Measurements from ENCODE around the gene OSBPL3. TPM values are rescaled to one million over a fixed set of nuclear protein-coding genes. Genes with fewer than 3 reads are reported as not detected.

Gene OSBPL3
- total RNA-seq, 2 experiments from 2014 or later = 44.6 to 45.7 TPM

DNA sequence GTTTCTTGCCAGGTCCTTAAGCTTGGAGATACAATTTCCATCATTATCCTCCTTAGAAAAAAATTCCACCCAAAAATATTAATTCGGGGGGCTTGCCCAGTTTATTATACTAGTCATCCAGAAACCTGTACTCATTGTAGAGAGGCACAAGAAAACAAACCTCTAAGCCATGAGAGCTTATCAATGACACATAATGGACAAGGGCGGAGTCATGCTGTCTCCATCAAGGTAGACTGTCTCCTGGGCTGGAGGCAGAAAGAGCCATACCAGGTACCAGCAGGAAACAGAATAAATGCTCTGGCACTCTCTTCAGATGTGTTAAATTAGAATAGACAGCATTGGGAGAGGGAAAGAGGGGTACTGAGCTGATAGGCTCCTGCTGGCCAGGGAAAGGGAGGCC lies 153.0 kb downstream of the OSBPL3 start:
- ChIA-PET CTCF (interaction anchor here (0.9 to 2.7 kb wide), 12 partner anchors 10 to 271 kb away, joined by 3 to 20 read pairs (median 4); partner anchors contain the start of gene OSBPL3), POLR2A (interaction anchor here (0.8 to 1.3 kb wide), 6 partner anchors 30 to 291 kb away, joined by 3 to 5 read pairs (median 4); partner anchors contain the start of gene OSBPL3)
- Mint-ChIP-seq H3K27ac (peak overlapping the region; percentile 68), H3K9me3 (no peaks in the 10 kb centered on the region), H3K36me3 (ENCODE audit: low read depth) (peaks cover 77% of the 10 kb centered on the region), H3K4me1 (ENCODE audit: low read depth) (peaks cover 62% of the 10 kb centered on the region), H3K27me3 (no peaks in the 10 kb centered on the region), H3K4me3 (no peak overlapping the region)
- peak; percentile 69 for ATAC-seq
- TF ChIP-seq, protein P1, sequence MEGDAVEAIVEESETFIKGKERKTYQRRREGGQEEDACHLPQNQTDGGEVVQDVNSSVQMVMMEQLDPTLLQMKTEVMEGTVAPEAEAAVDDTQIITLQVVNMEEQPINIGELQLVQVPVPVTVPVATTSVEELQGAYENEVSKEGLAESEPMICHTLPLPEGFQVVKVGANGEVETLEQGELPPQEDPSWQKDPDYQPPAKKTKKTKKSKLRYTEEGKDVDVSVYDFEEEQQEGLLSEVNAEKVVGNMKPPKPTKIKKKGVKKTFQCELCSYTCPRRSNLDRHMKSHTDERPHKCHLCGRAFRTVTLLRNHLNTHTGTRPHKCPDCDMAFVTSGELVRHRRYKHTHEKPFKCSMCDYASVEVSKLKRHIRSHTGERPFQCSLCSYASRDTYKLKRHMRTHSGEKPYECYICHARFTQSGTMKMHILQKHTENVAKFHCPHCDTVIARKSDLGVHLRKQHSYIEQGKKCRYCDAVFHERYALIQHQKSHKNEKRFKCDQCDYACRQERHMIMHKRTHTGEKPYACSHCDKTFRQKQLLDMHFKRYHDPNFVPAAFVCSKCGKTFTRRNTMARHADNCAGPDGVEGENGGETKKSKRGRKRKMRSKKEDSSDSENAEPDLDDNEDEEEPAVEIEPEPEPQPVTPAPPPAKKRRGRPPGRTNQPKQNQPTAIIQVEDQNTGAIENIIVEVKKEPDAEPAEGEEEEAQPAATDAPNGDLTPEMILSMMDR (IDR thresholded peaks at IDR 0.05) = no peak
- DNase-seq = peak; percentile 47
- intact Hi-C loops (cut with micrococcal nuclease) = no loop called here

- peak overlapping the region; percentile 68 for H3K27ac Mint-ChIP-seq
- peak; percentile 73 for ATAC-seq
- peaks cover 75% of the 10 kb centered on the region for H3K36me3 Mint-ChIP-seq (ENCODE audit: low read depth)
- H3K27me3 Mint-ChIP-seq = no peaks in the 10 kb centered on the region
- H3K4me1 Mint-ChIP-seq (ENCODE audit: low read depth) = peaks cover 64% of the 10 kb centered on the region
- H3K9me3 Mint-ChIP-seq = no peaks in the 10 kb centered on the region
- CTCF ChIA-PET = interaction anchor here (0.9 to 2.7 kb wide), 14 partner anchors 10 to 272 kb away, joined by 3 to 20 read pairs (median 4); partner anchors contain the start of gene OSBPL3
- intact Hi-C loops (cut with micrococcal nuclease) = no loop called here
- TF ChIP-seq, protein P1 (IDR thresholded peaks at IDR 0.05) = no peak
- DNase-seq = peak; percentile 50
- POLR2A ChIA-PET = interaction anchor here (0.8 to 1.3 kb wide), 6 partner anchors 30 to 291 kb away, joined by 3 to 5 read pairs (median 4); partner anchors contain the start of gene OSBPL3
- H3K4me3 Mint-ChIP-seq = no peak overlapping the region
Observed at GRCh38 chr7:24826662-24827020, 153.3 kb downstream of the OSBPL3 start.

GRCh38 chr7:24825931-24826661 lies 153.9 kb downstream of the OSBPL3 start:
- intact Hi-C loops (cut with micrococcal nuclease) = no loop called here
- CTCF ChIA-PET = interaction anchor here (0.7 to 2.7 kb wide), 14 partner anchors 11 to 272 kb away, joined by 3 to 20 read pairs (median 4); partner anchors contain the start of gene OSBPL3
- POLR2A ChIA-PET = interaction anchor here (1.2 kb wide), 2 partner anchors 40 to 292 kb away, joined by 4 to 5 read pairs; no protein-coding TSS in a partner anchor
- Mint-ChIP-seq H3K4me1 (ENCODE audit: low read depth) (peaks cover 64% of the 10 kb centered on the region), H3K36me3 (ENCODE audit: low read depth) (peaks cover 73% of the 10 kb centered on the region), H3K27me3 (no peaks in the 10 kb centered on the region), H3K27ac (peak overlapping the region; percentile 68), H3K9me3 (no peaks in the 10 kb centered on the region), H3K4me3 (no peak overlapping the region)
- peak; percentile 13 for DNase-seq
- TF ChIP-seq, protein P1 (IDR thresholded peaks at IDR 0.05) = no peak
- ATAC-seq = peak; percentile 17

GRCh38 chr7:24825381-24825794 lies 154.6 kb downstream of the OSBPL3 start:
- intact Hi-C loops (cut with micrococcal nuclease) = no loop called here
- Mint-ChIP-seq H3K27me3 (no peaks in the 10 kb centered on the region), H3K4me1 (ENCODE audit: low read depth) (peaks cover 64% of the 10 kb centered on the region), H3K36me3 (ENCODE audit: low read depth) (peaks cover 67% of the 10 kb centered on the region), H3K9me3 (no peaks in the 10 kb centered on the region), H3K27ac (no peak overlapping the region), H3K4me3 (no peak overlapping the region)
- ChIA-PET CTCF (interaction anchor here (1.0 to 2.7 kb wide), 7 partner anchors 13 to 268 kb away, joined by 3 to 20 read pairs (median 4); no protein-coding TSS in a partner anchor), POLR2A (no interaction called here)
- no peak for DNase-seq
- TF ChIP-seq, protein P1 (IDR thresholded peaks at IDR 0.05) = no peak
- no peak for ATAC-seq

DNA sequence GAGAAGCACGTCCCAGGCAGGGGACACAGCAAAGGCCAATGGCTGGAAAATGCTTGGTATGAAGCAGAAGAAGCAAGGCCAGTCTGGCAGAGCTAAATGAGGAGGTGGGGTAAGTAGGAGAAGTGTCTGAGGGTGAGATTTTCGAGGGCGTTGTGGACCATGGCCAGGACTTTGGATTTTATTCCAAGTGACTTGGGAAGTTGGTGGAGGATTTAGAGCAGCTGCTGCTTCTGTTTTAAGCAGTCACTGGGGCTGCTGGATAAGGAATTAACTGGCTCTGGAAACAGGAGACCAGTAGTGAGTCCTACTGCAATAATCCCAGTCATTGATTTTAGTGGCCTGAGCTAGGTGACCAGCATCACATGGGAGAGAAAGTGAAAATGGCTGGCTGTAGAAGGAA lies 155.1 kb downstream of the OSBPL3 start:
- Mint-ChIP-seq H3K36me3 (ENCODE audit: low read depth) (peaks cover 66% of the 10 kb centered on the region), H3K27me3 (no peaks in the 10 kb centered on the region), H3K9me3 (no peaks in the 10 kb centered on the region), H3K27ac (peak overlapping the region; percentile 2), H3K4me1 (ENCODE audit: low read depth) (peaks cover 65% of the 10 kb centered on the region), H3K4me3 (no peak overlapping the region)
- intact Hi-C loops (cut with micrococcal nuclease) = no loop called here
- TF ChIP-seq, protein P1 (IDR thresholded peaks at IDR 0.05) = no peak
- no peak for ATAC-seq
- POLR2A ChIA-PET = no interaction called here
- DNase-seq = no peak
- CTCF ChIA-PET = interaction anchor here (1.0 to 2.7 kb wide), 4 partner anchors 13 to 237 kb away, joined by 3 to 20 read pairs (median 4); no protein-coding TSS in a partner anchor

Measured in activated CD8-positive, alpha-beta T cell treated with anti-CD3 and anti-CD28 coated beads for 36 hours (primary cell).